Stimulated activated memory B cell treated with anti-CD40 and anti-IgM and Interleukin-4, amounts not matched to agents 10 μg/mL and 1 μg/mL and 100 μg/mL, for 72 hours (primary cell): ENCODE data around the gene PRIM2.
"Not testable (repeated sequence)": the region's sequence is repeated elsewhere in the genome, so short reads cannot be mapped to it uniquely, and the experiment has no call there.

Source experiments
- ATAC-seq: fragments of 150-1000 bp; cut with Tn5 transposase; 2 replicates; pipeline ENCODE4 v1.10.0; 2021
- H3K27ac Mint-ChIP-seq: one replicate; pipeline ENCODE4 v1.8.0; 2022; ENCODE audit warnings: mild to moderate bottlenecking, mixed read lengths
- H3K27me3 Mint-ChIP-seq: one replicate; pipeline ENCODE4 v1.8.0; 2022; ENCODE audit warnings: mixed read lengths
- H3K36me3 Mint-ChIP-seq: one replicate; pipeline ENCODE4 v1.8.0; 2022; ENCODE audit warnings: mixed read lengths
- H3K4me1 Mint-ChIP-seq: one replicate; pipeline ENCODE4 v1.8.0; 2022; ENCODE audit warnings: mixed read lengths
- H3K4me3 Mint-ChIP-seq: one replicate; pipeline ENCODE4 v1.8.0; 2022; ENCODE audit warnings: mild to moderate bottlenecking, moderate library complexity, mixed read lengths
- H3K9me3 Mint-ChIP-seq: one replicate; pipeline ENCODE4 v1.8.0; 2022; ENCODE audit warnings: mixed read lengths

Gene PRIM2

GRCh38 chr6:57317060-57317943 lies at the start of gene PRIM2:
Gene PRIM2, plus strand, starts transcription at chr6:57317630. Its CDS starts 816 bp downstream, at chr6:57318446.
- peaks cover 4% of the 10 kb centered on the region for H3K9me3 Mint-ChIP-seq
- no peaks in the 10 kb centered on the region for H3K27me3 Mint-ChIP-seq
- H3K27ac Mint-ChIP-seq, result peak within 1 kb of the TSS; percentile 87
- peaks cover 28% of the 10 kb centered on the region for H3K4me1 Mint-ChIP-seq
- ATAC-seq, result peak; percentile 92
- H3K4me3 Mint-ChIP-seq, result peak within 1 kb of the TSS; percentile 92
- peaks cover 33% of the 10 kb centered on the region for H3K36me3 Mint-ChIP-seq

DNA sequence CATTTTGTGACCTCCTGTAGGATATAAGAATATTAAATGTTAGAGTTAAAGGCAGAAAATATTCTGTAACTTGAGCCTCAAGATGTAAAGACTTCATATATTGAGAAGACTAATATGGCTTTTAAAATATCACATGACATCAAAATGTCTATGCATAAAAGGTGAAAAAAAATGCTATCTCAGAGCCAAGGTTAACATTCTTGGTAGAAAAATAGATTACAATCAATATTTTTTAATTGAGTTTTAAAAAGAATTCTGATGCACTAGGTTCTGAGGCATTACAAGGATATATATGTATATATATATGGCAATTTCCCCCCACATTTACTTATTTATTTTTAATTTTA lies 49.2 kb upstream of the PRIM2 start:
- no peak overlapping the region for H3K27ac Mint-ChIP-seq
- H3K36me3 Mint-ChIP-seq, result no peaks in the 10 kb centered on the region
- H3K9me3 Mint-ChIP-seq, result no peaks in the 10 kb centered on the region
- H3K4me3 Mint-ChIP-seq, result no peak overlapping the region
- no peaks in the 10 kb centered on the region for H3K4me1 Mint-ChIP-seq
- H3K27me3 Mint-ChIP-seq, result peaks cover 5% of the 10 kb centered on the region
- ATAC-seq, result no peak

DNA sequence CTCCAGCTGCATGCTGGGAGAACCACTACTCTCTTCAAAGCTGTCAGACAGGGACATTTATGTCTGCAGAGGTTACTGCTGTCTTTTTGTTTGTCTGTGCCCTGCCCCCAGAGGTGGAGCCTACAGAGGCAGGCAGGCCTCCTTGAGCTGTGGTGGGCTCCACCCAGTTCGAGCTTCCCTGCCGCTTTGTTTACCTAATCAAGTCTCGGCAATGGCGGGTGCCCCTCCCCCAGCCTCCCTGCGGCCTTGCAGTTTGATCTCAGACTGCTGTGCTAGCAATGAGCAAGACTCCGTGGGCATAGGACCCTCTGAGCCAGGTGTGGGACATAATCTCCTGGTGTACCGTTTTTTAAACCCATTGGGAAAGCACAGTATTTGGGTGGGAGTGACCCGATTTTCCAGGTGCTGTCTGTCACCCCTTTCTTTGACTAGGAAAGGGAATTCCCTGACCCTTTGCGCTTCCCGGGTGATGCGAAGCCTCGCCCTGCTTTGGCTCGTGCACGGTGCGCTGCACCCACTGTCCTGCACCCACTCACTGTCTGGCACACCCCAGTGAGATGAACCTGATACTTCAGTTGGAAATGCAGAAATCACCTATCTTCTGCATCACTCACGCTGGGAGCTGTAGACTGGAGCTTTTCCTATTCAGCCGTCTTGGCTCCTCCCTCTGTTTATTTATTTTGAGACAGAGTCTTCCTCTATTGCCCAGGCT lies 43.2 kb upstream of the PRIM2 start:
- H3K27ac Mint-ChIP-seq, ATAC-seq, H3K4me3 Mint-ChIP-seq, H3K36me3 Mint-ChIP-seq, H3K4me1 Mint-ChIP-seq, H3K9me3 Mint-ChIP-seq: not testable (repeated sequence)
- H3K27me3 Mint-ChIP-seq, result peaks cover 47% of the 10 kb centered on the region

DNA sequence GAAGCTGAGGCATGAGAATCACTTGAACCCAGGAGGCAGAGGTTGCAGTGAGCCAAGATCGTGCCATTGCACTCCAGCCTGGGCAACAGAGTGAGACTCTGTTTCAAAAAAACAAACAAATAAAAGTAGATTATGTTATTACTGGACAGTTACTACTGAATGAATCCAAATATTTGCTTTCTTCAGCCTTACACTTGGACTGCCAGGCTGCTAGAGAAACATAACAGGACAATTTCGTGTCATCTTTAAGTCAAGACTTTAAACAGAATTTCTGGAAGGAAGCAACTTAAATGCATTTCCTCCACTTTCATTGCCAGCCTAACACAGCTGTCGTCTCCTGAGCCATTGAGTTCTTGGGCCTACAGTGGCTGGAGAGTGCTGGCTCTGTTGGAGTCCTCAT lies 42.0 kb upstream of the PRIM2 start:
- Mint-ChIP-seq H3K27ac (no peak overlapping the region), H3K4me1 (no peaks in the 10 kb centered on the region), H3K4me3 (no peak overlapping the region), H3K36me3 (no peaks in the 10 kb centered on the region), H3K9me3 (no peaks in the 10 kb centered on the region), H3K27me3 (peaks cover 55% of the 10 kb centered on the region)
- no peak for ATAC-seq

DNA sequence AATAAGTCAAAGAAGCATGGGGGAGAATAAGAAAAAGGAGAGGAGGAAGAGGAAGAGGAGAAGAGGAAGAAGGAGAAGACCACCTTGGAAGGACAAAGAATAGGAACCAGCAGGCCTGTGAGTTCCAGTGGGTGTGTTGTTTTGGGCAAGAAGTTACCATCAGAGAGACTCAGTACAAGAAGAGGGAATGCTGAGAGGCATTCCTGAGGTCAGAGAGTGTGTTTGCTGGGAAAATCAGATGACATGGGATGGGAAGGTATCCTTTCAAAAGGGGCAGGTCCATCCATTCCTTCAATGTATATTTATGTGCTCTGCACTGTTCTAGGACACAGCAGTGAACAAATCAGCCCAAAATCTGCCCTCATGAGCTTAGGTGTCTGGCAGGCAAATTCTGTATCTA lies 40.5 kb upstream of the PRIM2 start:
- Mint-ChIP-seq H3K4me3 (no peak overlapping the region), H3K36me3 (no peaks in the 10 kb centered on the region), H3K4me1 (no peaks in the 10 kb centered on the region), H3K27me3 (peaks cover 55% of the 10 kb centered on the region), H3K27ac (no peak overlapping the region), H3K9me3 (no peaks in the 10 kb centered on the region)
- ATAC-seq, result no peak

DNA sequence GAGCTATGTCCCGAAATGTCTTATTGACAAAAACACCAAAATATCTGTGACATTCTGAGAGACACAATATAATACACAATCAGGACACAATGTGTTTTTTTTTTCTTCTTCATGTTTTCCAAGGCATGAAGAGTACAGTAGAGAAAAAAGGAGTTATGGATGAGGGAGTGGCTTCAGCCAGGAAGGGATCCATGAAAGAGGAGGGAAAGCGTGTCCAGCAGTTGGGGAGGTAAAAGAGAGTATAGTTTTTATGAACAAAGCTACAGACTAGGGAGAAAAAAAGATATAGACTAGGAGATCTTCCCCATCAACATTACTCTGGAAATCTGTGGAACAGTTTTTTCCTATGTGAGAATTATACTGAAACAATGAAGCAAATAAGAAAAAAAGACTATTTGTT lies 38.9 kb upstream of the PRIM2 start:
- Mint-ChIP-seq H3K9me3 (no peaks in the 10 kb centered on the region), H3K27me3 (peaks cover 47% of the 10 kb centered on the region), H3K4me1 (no peaks in the 10 kb centered on the region), H3K4me3 (no peak overlapping the region), H3K27ac (no peak overlapping the region), H3K36me3 (no peaks in the 10 kb centered on the region)
- no peak for ATAC-seq

- Mint-ChIP-seq H3K9me3 (no peaks in the 10 kb centered on the region), H3K4me1 (no peaks in the 10 kb centered on the region), H3K36me3 (no peaks in the 10 kb centered on the region), H3K27me3 (peaks cover 45% of the 10 kb centered on the region), H3K27ac (no peak overlapping the region), H3K4me3 (no peak overlapping the region)
- ATAC-seq, result no peak
Measured at GRCh38 chr6:57279013-57279412, 38.4 kb upstream of the PRIM2 start.

DNA sequence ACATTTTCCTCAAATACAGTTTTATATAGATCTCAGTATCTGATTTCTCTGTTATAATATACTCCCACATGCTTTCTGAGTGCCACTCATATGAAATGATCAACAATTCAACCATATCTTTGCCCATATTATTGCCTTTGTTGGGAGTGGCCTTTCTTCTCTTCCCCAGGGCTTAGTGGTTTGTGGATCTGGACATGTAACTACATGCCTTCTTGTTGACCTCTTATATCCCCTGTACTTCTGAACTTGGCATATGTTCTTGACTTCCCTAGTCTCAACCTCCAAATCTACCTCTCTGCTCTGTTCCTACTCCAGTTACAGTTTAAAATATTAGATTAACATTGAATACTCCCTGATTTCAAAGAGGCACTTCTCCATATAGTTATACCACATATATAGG lies 34.3 kb upstream of the PRIM2 start:
- Mint-ChIP-seq H3K36me3 (no peaks in the 10 kb centered on the region), H3K27ac (no peak overlapping the region), H3K4me3 (no peak overlapping the region), H3K4me1 (no peaks in the 10 kb centered on the region), H3K27me3 (peaks cover 56% of the 10 kb centered on the region), H3K9me3 (no peaks in the 10 kb centered on the region)
- ATAC-seq, result no peak

DNA sequence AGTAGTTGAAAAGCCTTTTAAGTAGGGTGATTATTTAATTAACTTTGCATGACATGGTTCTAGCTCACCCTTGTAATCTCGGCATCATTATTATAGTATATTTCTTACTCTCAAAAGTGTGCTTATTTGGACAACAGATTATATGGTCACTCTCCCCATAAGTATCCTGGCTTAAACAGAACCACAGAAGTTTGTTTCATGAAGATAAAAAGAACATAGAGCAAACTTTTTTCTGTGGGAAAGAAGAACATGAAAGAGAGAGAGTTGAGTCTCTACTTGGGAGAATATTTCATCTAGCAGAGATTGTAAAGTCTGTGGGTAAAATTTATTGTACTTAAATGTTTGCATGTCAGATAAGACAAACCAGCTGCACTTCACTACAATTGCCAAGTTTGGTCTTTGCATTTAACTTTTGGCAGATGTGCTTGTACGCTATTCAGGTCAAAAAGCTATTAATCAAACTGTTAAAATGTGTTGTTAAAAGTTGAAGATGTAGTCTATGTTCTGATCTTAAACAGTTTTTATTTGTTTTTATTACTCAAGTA lies 33.4 kb upstream of the PRIM2 start:
- no peak overlapping the region for H3K27ac Mint-ChIP-seq
- no peaks in the 10 kb centered on the region for H3K36me3 Mint-ChIP-seq
- peaks cover 54% of the 10 kb centered on the region for H3K27me3 Mint-ChIP-seq
- H3K4me1 Mint-ChIP-seq, result no peaks in the 10 kb centered on the region
- no peak overlapping the region for H3K4me3 Mint-ChIP-seq
- ATAC-seq, result no peak
- no peaks in the 10 kb centered on the region for H3K9me3 Mint-ChIP-seq

- H3K27me3 Mint-ChIP-seq, result peaks cover 48% of the 10 kb centered on the region
- H3K9me3 Mint-ChIP-seq, ATAC-seq, H3K36me3 Mint-ChIP-seq, H3K27ac Mint-ChIP-seq, H3K4me3 Mint-ChIP-seq, H3K4me1 Mint-ChIP-seq: not testable (repeated sequence)
Measured at GRCh38 chr6:57288136-57288535, 29.3 kb upstream of the PRIM2 start.

- H3K27ac Mint-ChIP-seq, ATAC-seq, H3K4me3 Mint-ChIP-seq, H3K9me3 Mint-ChIP-seq, H3K4me1 Mint-ChIP-seq, H3K36me3 Mint-ChIP-seq: not testable (repeated sequence)
- peaks cover 19% of the 10 kb centered on the region for H3K27me3 Mint-ChIP-seq
Measured at GRCh38 chr6:57293472-57293871, 24.0 kb upstream of the PRIM2 start.

- H3K4me1 Mint-ChIP-seq, result no peaks in the 10 kb centered on the region
- no peaks in the 10 kb centered on the region for H3K36me3 Mint-ChIP-seq
- no peak overlapping the region for H3K27ac Mint-ChIP-seq
- peaks cover 9% of the 10 kb centered on the region for H3K27me3 Mint-ChIP-seq
- H3K4me3 Mint-ChIP-seq, result no peak overlapping the region
- no peak for ATAC-seq
- no peaks in the 10 kb centered on the region for H3K9me3 Mint-ChIP-seq
Measured at GRCh38 chr6:57294862-57295445, 22.5 kb upstream of the PRIM2 start.

GRCh38 chr6:57297505-57297904 lies 19.9 kb upstream of the PRIM2 start:
- no peak for ATAC-seq
- H3K27me3 Mint-ChIP-seq, result peaks cover 9% of the 10 kb centered on the region
- H3K4me1 Mint-ChIP-seq, result no peaks in the 10 kb centered on the region
- no peaks in the 10 kb centered on the region for H3K9me3 Mint-ChIP-seq
- no peak overlapping the region for H3K4me3 Mint-ChIP-seq
- H3K27ac Mint-ChIP-seq, result no peak overlapping the region
- no peaks in the 10 kb centered on the region for H3K36me3 Mint-ChIP-seq

DNA sequence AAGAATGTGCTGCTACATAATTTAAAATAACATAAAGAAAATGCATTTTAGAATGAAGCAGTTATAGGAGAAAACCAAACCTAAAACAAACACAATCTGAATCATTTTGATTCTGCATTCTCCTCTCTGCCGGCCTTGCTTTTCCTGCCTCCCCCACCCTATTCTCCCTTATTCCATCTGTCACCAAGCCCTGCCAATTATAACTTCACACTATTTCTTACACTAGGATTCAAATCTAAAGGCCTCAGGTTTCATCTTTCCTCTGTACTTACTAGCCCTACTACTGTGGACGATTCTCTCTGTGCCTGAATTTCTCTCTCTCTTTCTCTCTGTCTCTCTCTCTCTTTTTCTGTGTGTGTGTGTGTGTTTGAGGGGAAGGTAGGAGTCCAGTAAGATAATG lies 18.7 kb upstream of the PRIM2 start:
- peaks cover 9% of the 10 kb centered on the region for H3K27me3 Mint-ChIP-seq
- H3K9me3 Mint-ChIP-seq, result no peaks in the 10 kb centered on the region
- no peak overlapping the region for H3K27ac Mint-ChIP-seq
- no peaks in the 10 kb centered on the region for H3K36me3 Mint-ChIP-seq
- H3K4me1 Mint-ChIP-seq, result no peaks in the 10 kb centered on the region
- no peak for ATAC-seq
- H3K4me3 Mint-ChIP-seq, result no peak overlapping the region

GRCh38 chr6:57301757-57302156 lies 15.7 kb upstream of the PRIM2 start:
- Mint-ChIP-seq H3K4me3 (no peak overlapping the region), H3K27ac (no peak overlapping the region), H3K9me3 (no peaks in the 10 kb centered on the region), H3K36me3 (no peaks in the 10 kb centered on the region), H3K27me3 (no peaks in the 10 kb centered on the region), H3K4me1 (no peaks in the 10 kb centered on the region)
- ATAC-seq, result no peak
